Measurements from ENCODE around the gene CYB5B. TPM values are rescaled to one million over a fixed set of nuclear protein-coding genes. Genes with fewer than 3 reads are reported as not detected.

Gene CYB5B
- total RNA-seq, 2 experiments from 2014 or later: 83.0 to 184 TPM

GRCh38 chr16:69513180-69513966 lies 89.0 kb downstream of the CYB5B start:
- no peak overlapping the region for H3K4me3 ChIP-seq (ENCODE audit: low read depth, low read length, poor library complexity, severe bottlenecking)
- H3K4me2 ChIP-seq (ENCODE audit: low read length): no peak overlapping the region
- no peaks in the 10 kb centered on the region for H4K20me1 ChIP-seq (ENCODE audit: insufficient read depth, low read length)
- POLR2A ChIA-PET: no interaction called here
- CTCF ChIA-PET (ENCODE audit: unreplicated experiment): interaction anchor here (0.6 kb wide), 1 partner anchor 80 kb away, joined by 3 read pairs; no protein-coding TSS in a partner anchor
- no peaks in the 10 kb centered on the region for H3K9me3 ChIP-seq (ENCODE audit: low read length)
- H3K36me3 ChIP-seq (ENCODE audit: insufficient read depth, low read length): no peaks in the 10 kb centered on the region
- no TSS peak for BruUV-seq (replicated peaks)
- no peaks in the 10 kb centered on the region for H3K9me2 ChIP-seq (ENCODE audit: insufficient read depth, low read length)
- no peaks in the 10 kb centered on the region for H3K79me2 ChIP-seq (ENCODE audit: insufficient read depth, low read depth, low read length)
- TF ChIP-seq EZH2phosphoT487 (IDR thresholded peaks at IDR 0.05; ENCODE audit: borderline replicate concordance, low read depth, low read length) (no peak), CTCF (conservative IDR thresholded peaks at IDR 0.05; ENCODE audit: low read length) (no peak)
- H3K27ac ChIP-seq (ENCODE audit: low read depth, low read length, poor library complexity, severe bottlenecking): no peak overlapping the region
- intact Hi-C loops (cut with micrococcal nuclease; ENCODE audit: unreplicated experiment): no loop called here
- H2AFZ ChIP-seq (ENCODE audit: low read length): peak overlapping the region; percentile 83; the same call in 1 of the 2 replicates
- no peak for DNase-seq (ENCODE audit: low spot score)
- peaks cover 6% of the 10 kb centered on the region for H3K4me1 ChIP-seq (ENCODE audit: insufficient read depth, low read length, poor library complexity, severe bottlenecking)

- H4K20me1 ChIP-seq (ENCODE audit: insufficient read depth, low read length): no peaks in the 10 kb centered on the region
- H3K4me1 ChIP-seq (ENCODE audit: insufficient read depth, low read length, poor library complexity, severe bottlenecking): peaks cover 6% of the 10 kb centered on the region
- TF ChIP-seq EZH2phosphoT487 (IDR thresholded peaks at IDR 0.05; ENCODE audit: borderline replicate concordance, low read depth, low read length): no peak
- no peak for TF ChIP-seq CTCF (conservative IDR thresholded peaks at IDR 0.05; ENCODE audit: low read length)
- H3K4me3 ChIP-seq (ENCODE audit: low read depth, low read length, poor library complexity, severe bottlenecking): no peak overlapping the region
- H3K27ac ChIP-seq (ENCODE audit: low read depth, low read length, poor library complexity, severe bottlenecking): no peak overlapping the region
- ChIA-PET CTCF (ENCODE audit: unreplicated experiment) (no interaction called here), POLR2A (interaction anchor here (0.7 to 1.1 kb wide), 3 partner anchors 31 to 105 kb away, joined by 4 to 5 read pairs (median 4); no protein-coding TSS in a partner anchor)
- intact Hi-C loops (cut with micrococcal nuclease; ENCODE audit: unreplicated experiment): no loop called here
- no peak overlapping the region; the same call in 1 of the 2 replicates for H3K4me2 ChIP-seq (ENCODE audit: low read length)
- H2AFZ ChIP-seq (ENCODE audit: low read length): peak overlapping the region; percentile 83
- H3K9me2 ChIP-seq (ENCODE audit: insufficient read depth, low read length): no peaks in the 10 kb centered on the region
- BruUV-seq (replicated peaks): no TSS peak
- H3K36me3 ChIP-seq (ENCODE audit: insufficient read depth, low read length): no peaks in the 10 kb centered on the region
- no peaks in the 10 kb centered on the region for H3K9me3 ChIP-seq (ENCODE audit: low read length)
- no peaks in the 10 kb centered on the region for H3K79me2 ChIP-seq (ENCODE audit: insufficient read depth, low read depth, low read length)
- DNase-seq (ENCODE audit: low spot score): peak; percentile 27
These were observed 89.9 kb downstream of the CYB5B start for GRCh38 chr16:69514356-69514755.

Other genes starting within 250 kb of the CYB5B start
- 21.2 and 39.4 TPM in 2 replicates for gene SNTB2, start 237.5 kb upstream of the CYB5B start, total RNA-seq (2014; rRNA removed; shearing (Covaris generic))
- 32.6 and 34.1 TPM in 2 replicates for gene SNTB2, start 237.5 kb upstream of the CYB5B start, total RNA-seq (2022)
- 32.4 and 33.7 TPM in 2 replicates for gene VPS4A, start 113.3 kb upstream of the CYB5B start, total RNA-seq (2014; rRNA removed; shearing (Covaris generic))
- gene VPS4A, start 113.3 kb upstream of the CYB5B start, total RNA-seq (2022): 33.3 and 38.4 TPM in 2 replicates
- gene PDF, start 94.0 kb upstream of the CYB5B start, total RNA-seq (2014; rRNA removed; shearing (Covaris generic)): 54.8 and 85.4 TPM in 2 replicates
- 31.6 and 37.8 TPM in 2 replicates for gene PDF, start 94.0 kb upstream of the CYB5B start, total RNA-seq (2022)
- 39.0 and 60.3 TPM in 2 replicates for gene COG8, start 85.1 kb upstream of the CYB5B start, total RNA-seq (2014; rRNA removed; shearing (Covaris generic))
- 55.9 and 60.9 TPM in 2 replicates for gene COG8, start 85.1 kb upstream of the CYB5B start, total RNA-seq (2022)
- gene NIP7, start 84.8 kb upstream of the CYB5B start, total RNA-seq (2014; rRNA removed; shearing (Covaris generic)): 26.9 and 39.7 TPM in 2 replicates
- 49.1 and 50.7 TPM in 2 replicates for gene NIP7, start 84.8 kb upstream of the CYB5B start, total RNA-seq (2022)
- 1.7 TPM in 1 of 2 replicates, not detected in the other for gene TMED6, start 72.8 kb upstream of the CYB5B start, total RNA-seq (2014; rRNA removed; shearing (Covaris generic))
- 1.2 and 1.7 TPM in 2 replicates for gene TMED6, start 72.8 kb upstream of the CYB5B start, total RNA-seq (2022)
- 18.8 and 19.8 TPM in 2 replicates for gene TERF2, start 38.6 kb upstream of the CYB5B start, total RNA-seq (2014; rRNA removed; shearing (Covaris generic))
- gene TERF2, start 38.6 kb upstream of the CYB5B start, total RNA-seq (2022): 63.9 and 81.0 TPM in 2 replicates
- 6.7 and 9.9 TPM in 2 replicates for gene NFAT5, start 141.3 kb downstream of the CYB5B start, total RNA-seq (2014; rRNA removed; shearing (Covaris generic))
- 26.0 and 29.7 TPM in 2 replicates for gene NFAT5, start 141.3 kb downstream of the CYB5B start, total RNA-seq (2022)

Measured in OCI-LY7 (cell line).